Psoas muscle (tissue), 8 donors: ENCODE results near the gene MBD5. TPM values are rescaled to one million over a fixed set of nuclear protein-coding genes. Genes with fewer than 3 reads are reported as not detected.

Experiments used
- ATAC-seq, 4 donors: fragments of 200-7000 bp; cut with Tn5 transposase; one replicate each; pipeline ENCODE4 v1.9.1; 2020; ENCODE audit warnings: moderate library complexity in 3 of 4, mild to moderate bottlenecking in 2 of 4
- DNase-seq, 2 donors: peaks; one replicate each; pipeline ENCODE4 v3.0.0-alpha.2; 2020
- H3K27ac ChIP-seq: fragments of 200-600 bp; one replicate; pipeline ENCODE4 v1.8.0; 2022
- H3K27me3 ChIP-seq, 3 donors: fragments of 200-600 bp in 1 of 3; one replicate each; pipeline versions ENCODE4 v1.6.1 to v1.8.0; 2013 to 2022; ENCODE audit warnings: low read length in 2 of 3, mild to moderate bottlenecking in 2 of 3, moderate library complexity in 1 of 3; ENCODE audit not compliant: insufficient read depth in 3 of 3
- H3K36me3 ChIP-seq, 2 donors: fragments of 200-600 bp in 1 of 2; one replicate each; pipeline versions ENCODE4 v1.6.1 to v1.8.0; 2013 to 2022; ENCODE audit warnings: low read depth in 1 of 2, mild to moderate bottlenecking in 1 of 2, moderate library complexity in 1 of 2; ENCODE audit not compliant: insufficient read depth in 1 of 2
- H3K4me1 ChIP-seq: fragments of 200-600 bp; one replicate; pipeline ENCODE4 v1.8.0; 2022
- H3K4me3 ChIP-seq: fragments of 200-600 bp; one replicate; pipeline ENCODE4 v1.8.0; 2022; ENCODE audit warnings: mild to moderate bottlenecking
- H3K9me3 ChIP-seq: fragments of 200-600 bp; one replicate; pipeline ENCODE4 v1.8.0; 2022
- WGBS, 3 donors: extraction: QIAGEN DNeasy Blood & Tissue Kit; methylation state at CpG; one replicate each; pipeline versions ENCODE4 v1.1.6 to v1.1.7; 2013; 5-methylcytosine and 5-hydroxymethylcytosine counted together
- intact Hi-C, 2 donors: fragments of 100-400 bp; cut with DNase I; formaldehyde crosslinking; loops; one replicate each; pipeline versions ENCODE4 v1.11.0 to v1.14.2; 2022
- polyA plus RNA-seq, 3 donors: library from polyadenylated mRNA; stranded (reverse); fragments of 200-250 nt; gene quantifications; one replicate each; pipeline ENCODE4 v1.2.3, GENCODE V29; 2013
- total RNA-seq, 4 donors: library from RNA; stranded (reverse); fragmentation: NEBNext Ultra II Directional in 2 of 4; extraction: Animal tissue kit (Norgen Biotek cat#: 25700) in 2 of 4; gene quantifications; one replicate each; pipeline versions ENCODE4 v1.2.1 to v1.2.4, GENCODE V29; 2021 to 2023
- TF ChIP-seq, protein P1 (sequence below): fragments of 200-600 bp; IDR thresholded peaks from one replicate; pipeline ENCODE4 v1.8.0; 2022; ENCODE audit warnings: antibody characterized with exemption
- donor health status: healthy with polysubstance abuse.
- donor health status: DM: no; HTN: no; CAD: no; lungs with moderate emphysema.
- donor health status: Bipolar disorder and iron deficiency.
- donor health status: healthy.
- donor health status: DM: yes; HTN: yes; CAD: no.
- donor health status: DM: no; HTN: no; CAD: no.
- donor health status: DM: no; HTN: no; CAD: no.
- donor health status: DM: yes; HTN: yes; CAD: no.

MBD5 gene
- total and polyA plus RNA-seq, 7 donors, result 3.2 to 36.5 (median 17.5) TPM

DNA sequence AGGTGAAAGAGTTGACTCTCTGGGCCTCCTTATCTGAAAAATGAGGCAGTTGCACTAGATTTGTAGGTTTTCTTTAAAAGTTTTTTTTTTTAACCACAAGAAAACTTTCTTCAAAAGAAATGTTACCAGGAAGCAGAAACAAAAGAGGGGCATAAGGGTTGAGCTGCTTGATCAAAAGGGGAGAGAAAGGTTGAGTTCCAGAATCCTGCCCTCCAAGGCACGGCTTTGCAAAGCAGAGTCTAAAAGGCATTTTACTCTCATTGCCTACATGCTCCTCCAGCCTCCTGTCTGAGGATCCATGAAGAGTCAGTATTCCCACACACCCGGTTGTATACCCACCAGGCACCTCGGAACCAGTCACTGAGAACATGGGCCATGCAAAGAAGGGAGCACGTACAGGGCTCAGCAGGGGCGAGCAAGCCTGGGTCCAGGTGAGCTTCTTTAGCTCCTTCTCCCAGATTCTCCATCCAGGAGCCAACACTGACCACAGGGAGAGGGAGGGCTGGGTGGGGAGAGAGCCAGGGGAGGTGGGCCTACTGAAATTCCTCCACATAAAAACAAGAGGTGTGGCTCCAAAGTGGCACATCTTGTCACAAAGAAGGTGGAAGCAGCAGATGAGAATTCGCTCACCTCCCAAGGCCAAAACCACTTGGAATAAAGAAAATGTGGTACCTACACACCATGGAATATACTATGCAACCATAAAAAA lies 507.6 kb downstream of the MBD5 start:
- DNase-seq, result no peak
- intact Hi-C loops, result no loop called here
- 92 to 94% (median 94%) methylated on average over 6 of the region's 6 CpGs for WGBS, 3 donors
- H3K4me1 ChIP-seq, result no peaks in the 10 kb centered on the region
- H3K27me3 ChIP-seq, result peaks cover 0 to 2% (median 0%) of the 10 kb centered on the region in 3 donors
- TF ChIP-seq, protein P1, sequence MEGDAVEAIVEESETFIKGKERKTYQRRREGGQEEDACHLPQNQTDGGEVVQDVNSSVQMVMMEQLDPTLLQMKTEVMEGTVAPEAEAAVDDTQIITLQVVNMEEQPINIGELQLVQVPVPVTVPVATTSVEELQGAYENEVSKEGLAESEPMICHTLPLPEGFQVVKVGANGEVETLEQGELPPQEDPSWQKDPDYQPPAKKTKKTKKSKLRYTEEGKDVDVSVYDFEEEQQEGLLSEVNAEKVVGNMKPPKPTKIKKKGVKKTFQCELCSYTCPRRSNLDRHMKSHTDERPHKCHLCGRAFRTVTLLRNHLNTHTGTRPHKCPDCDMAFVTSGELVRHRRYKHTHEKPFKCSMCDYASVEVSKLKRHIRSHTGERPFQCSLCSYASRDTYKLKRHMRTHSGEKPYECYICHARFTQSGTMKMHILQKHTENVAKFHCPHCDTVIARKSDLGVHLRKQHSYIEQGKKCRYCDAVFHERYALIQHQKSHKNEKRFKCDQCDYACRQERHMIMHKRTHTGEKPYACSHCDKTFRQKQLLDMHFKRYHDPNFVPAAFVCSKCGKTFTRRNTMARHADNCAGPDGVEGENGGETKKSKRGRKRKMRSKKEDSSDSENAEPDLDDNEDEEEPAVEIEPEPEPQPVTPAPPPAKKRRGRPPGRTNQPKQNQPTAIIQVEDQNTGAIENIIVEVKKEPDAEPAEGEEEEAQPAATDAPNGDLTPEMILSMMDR, result no peak
- no peaks in the 10 kb centered on the region for H3K36me3 ChIP-seq
- no peak for ATAC-seq
- no peak overlapping the region for H3K4me3 ChIP-seq
- no peaks in the 10 kb centered on the region for H3K9me3 ChIP-seq
- no peak overlapping the region for H3K27ac ChIP-seq

DNA sequence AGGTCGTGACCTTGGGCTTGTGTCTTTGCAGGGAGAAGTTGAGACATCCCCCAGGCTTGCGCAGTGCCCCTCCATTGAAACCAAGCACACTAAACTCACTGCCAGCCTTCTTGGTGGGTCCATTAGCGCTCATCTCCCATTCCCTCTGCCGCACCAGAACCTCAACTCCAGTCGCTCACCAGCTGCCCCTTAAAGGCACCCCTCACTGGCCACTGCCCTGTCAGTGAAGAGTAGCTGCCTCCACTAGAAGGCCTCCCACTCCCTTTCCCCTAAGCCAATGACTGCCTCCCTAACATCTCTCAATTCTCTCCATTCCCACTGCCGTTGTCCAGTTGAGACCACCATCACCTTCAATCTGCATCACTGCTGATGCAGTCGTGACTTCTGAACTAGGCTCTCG lies 508.9 kb downstream of the MBD5 start:
- ATAC-seq, result no peak
- Histone ChIP-seq H3K36me3 (no peaks in the 10 kb centered on the region), H3K27me3 (peaks cover 0 to 2% (median 0%) of the 10 kb centered on the region in 3 donors), H3K4me1 (no peaks in the 10 kb centered on the region), H3K4me3 (no peak overlapping the region), H3K27ac (no peak overlapping the region), H3K9me3 (no peaks in the 10 kb centered on the region)
- DNase-seq, result no peak
- intact Hi-C loops, result no loop called here
- 77 to 84% (median 80%) methylated on average over 8 of the region's 8 CpGs for WGBS, 3 donors
- TF ChIP-seq, protein P1, result no peak

DNA sequence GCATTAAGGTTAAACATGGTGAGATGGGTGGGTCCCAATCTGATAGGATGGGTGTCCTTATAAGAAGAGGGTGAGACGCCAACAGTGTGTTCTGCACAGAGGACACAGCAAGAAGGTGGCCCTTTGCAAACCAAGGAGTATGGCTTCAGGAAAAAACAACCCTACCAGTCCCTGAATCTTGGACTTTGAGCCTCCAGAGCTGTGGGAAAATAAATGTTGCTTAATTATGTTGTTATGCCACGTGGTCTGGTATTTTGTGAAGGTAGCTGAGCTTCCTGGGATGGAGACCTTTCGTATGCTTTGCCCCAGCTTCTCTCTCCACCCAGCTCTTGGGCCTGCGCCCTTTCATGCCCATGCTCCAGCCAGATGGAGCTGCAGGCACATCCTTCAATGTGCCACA lies 509.5 kb downstream of the MBD5 start:
- ATAC-seq (no peak), DNase-seq (no peak)
- WGBS, 3 donors, result 83 to 85% (median 83%) methylated on average over 4 of the region's 4 CpGs
- H3K4me3 ChIP-seq, result no peak overlapping the region
- TF ChIP-seq, protein P1, result no peak
- no peaks in the 10 kb centered on the region for H3K4me1 ChIP-seq
- H3K27me3 ChIP-seq, result peaks cover 0 to 2% (median 0%) of the 10 kb centered on the region in 3 donors
- H3K9me3 ChIP-seq, result no peaks in the 10 kb centered on the region
- intact Hi-C loops, result no loop called here
- H3K27ac ChIP-seq, result no peak overlapping the region
- H3K36me3 ChIP-seq, result no peaks in the 10 kb centered on the region

DNA sequence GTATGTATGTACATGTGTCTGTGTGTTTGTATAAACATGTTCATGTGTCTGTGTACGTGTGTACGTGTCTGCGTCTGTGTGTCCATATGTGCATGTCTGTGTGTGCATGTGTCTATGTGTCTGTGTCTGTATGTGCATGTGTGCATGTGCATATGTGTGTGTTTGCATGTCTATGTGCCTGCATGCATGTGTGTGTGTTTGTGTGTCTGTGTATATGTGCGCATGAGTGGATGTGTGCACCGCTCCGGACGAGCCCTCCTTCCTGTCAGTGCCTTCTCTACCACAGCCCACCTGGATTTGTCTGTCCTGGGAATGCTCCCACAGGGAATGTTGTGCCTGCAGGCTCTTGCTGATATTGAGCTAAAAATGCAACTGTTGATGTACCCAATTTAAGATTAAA lies 510.3 kb downstream of the MBD5 start:
- intact Hi-C loops, result no loop called here
- H3K9me3 ChIP-seq, result no peaks in the 10 kb centered on the region
- H3K4me1 ChIP-seq, result no peaks in the 10 kb centered on the region
- H3K27ac ChIP-seq, result no peak overlapping the region
- ATAC-seq (no peak), DNase-seq (no peak)
- 87 to 89% (median 87%) methylated on average over 7 of the region's 7 CpGs for WGBS, 3 donors
- TF ChIP-seq, protein P1, result no peak
- no peak overlapping the region for H3K4me3 ChIP-seq
- H3K36me3 ChIP-seq, result no peaks in the 10 kb centered on the region
- peaks cover 0 to 2% (median 0%) of the 10 kb centered on the region in 3 donors for H3K27me3 ChIP-seq
